Stomach smooth muscle (tissue), 2 donors: ENCODE data around the gene AGAP1.

ENCODE experiments used
- H3K27ac ChIP-seq: one replicate; pipeline ENCODE4 v1.7.0; 2013; ENCODE audit warnings: mild to moderate bottlenecking, low read length, inconsistent platforms
- H3K27me3 ChIP-seq, 2 donors: one replicate each; pipeline ENCODE4 v1.7.0; 2013; ENCODE audit warnings: low read length in 2 of 2; ENCODE audit not compliant: insufficient read depth in 2 of 2, control insufficient read depth in 1 of 2
- H3K36me3 ChIP-seq, 2 donors: one replicate each; pipeline ENCODE4 v1.7.0; 2013; ENCODE audit warnings: low read length in 2 of 2; ENCODE audit not compliant: control insufficient read depth in 2 of 2, insufficient read depth in 2 of 2
- H3K4me1 ChIP-seq: one replicate; pipeline ENCODE4 v1.7.0; 2013; ENCODE audit warnings: low read length; ENCODE audit not compliant: control insufficient read depth, insufficient read depth
- H3K4me3 ChIP-seq, 2 donors: one replicate each; pipeline ENCODE4 v1.7.0; 2013; ENCODE audit warnings: low read length in 2 of 2
- H3K9ac ChIP-seq, 2 donors: one replicate each; pipeline ENCODE4 v1.7.0; 2013; ENCODE audit warnings: low read length in 2 of 2, mild to moderate bottlenecking in 1 of 2
- H3K9me3 ChIP-seq, 2 donors: one replicate each; pipeline ENCODE4 v1.7.0; 2013; ENCODE audit warnings: low read length in 2 of 2; ENCODE audit not compliant: control insufficient read depth in 2 of 2
- donor health status: healthy.
- donor health status: Pancreatic carcinoma.

AGAP1 gene

GRCh38 chr2:235533616-235534385, 40.0 kb downstream of the AGAP1 start:
- Histone ChIP-seq H3K9ac (no peak overlapping the region), H3K36me3 (no peaks in the 10 kb centered on the region), H3K27ac (no peak overlapping the region), H3K27me3 (no peaks in the 10 kb centered on the region), H3K4me1 (peaks cover 4% of the 10 kb centered on the region), H3K4me3 (no peak overlapping the region), H3K9me3 (peaks cover 5 to 6% of the 10 kb centered on the region in 2 donors)

GRCh38 chr2:235534678-235535422, 41.0 kb downstream of the AGAP1 start:
- Histone ChIP-seq H3K36me3 (no peaks in the 10 kb centered on the region), H3K4me3 (no peak overlapping the region), H3K27ac (no peak overlapping the region), H3K4me1 (peaks cover 4% of the 10 kb centered on the region), H3K9ac (no peak overlapping the region), H3K27me3 (no peaks in the 10 kb centered on the region), H3K9me3 (peaks cover 5 to 6% of the 10 kb centered on the region in 2 donors)

- Histone ChIP-seq H3K9ac (no peak overlapping the region), H3K4me1 (peaks cover 4% of the 10 kb centered on the region)
These were observed 41.7 kb downstream of the AGAP1 start for GRCh38 chr2:235535423-235536130.

GRCh38 chr2:235536711-235537110, 42.9 kb downstream of the AGAP1 start:
- Histone ChIP-seq H3K4me1 (peaks cover 4% of the 10 kb centered on the region), H3K9ac (no peak overlapping the region), H3K27ac (no peak overlapping the region), H3K4me3 (no peak overlapping the region), H3K36me3 (no peaks in the 10 kb centered on the region), H3K27me3 (no peaks in the 10 kb centered on the region), H3K9me3 (no peaks in the 10 kb centered on the region)

More at GRCh38 chr2:235535423-235536130, 41.7 kb downstream of the AGAP1 start:
- Histone ChIP-seq H3K36me3 (no peaks in the 10 kb centered on the region), H3K27ac (no peak overlapping the region), H3K9me3 (peaks cover 0 to under 1% of the 10 kb centered on the region in 2 donors), H3K4me3 (no peak overlapping the region), H3K27me3 (no peaks in the 10 kb centered on the region)

GRCh38 chr2:235537186-235537585, 43.3 kb downstream of the AGAP1 start:
- Histone ChIP-seq H3K4me3 (no peak overlapping the region), H3K9me3 (no peaks in the 10 kb centered on the region), H3K36me3 (no peaks in the 10 kb centered on the region), H3K27me3 (no peaks in the 10 kb centered on the region), H3K4me1 (peaks cover 4% of the 10 kb centered on the region), H3K27ac (no peak overlapping the region), H3K9ac (no peak overlapping the region)

- H3K4me3 ChIP-seq: no peak overlapping the region
- peaks cover 4% of the 10 kb centered on the region for H3K4me1 ChIP-seq
- no peak overlapping the region for H3K9ac ChIP-seq
- no peaks in the 10 kb centered on the region for H3K9me3 ChIP-seq
- H3K27ac ChIP-seq: no peak overlapping the region
- no peaks in the 10 kb centered on the region for H3K36me3 ChIP-seq
- H3K27me3 ChIP-seq: no peaks in the 10 kb centered on the region
These were observed 43.7 kb downstream of the AGAP1 start for GRCh38 chr2:235537587-235537986.

GRCh38 chr2:235538144-235538639, 44.3 kb downstream of the AGAP1 start:
- no peaks in the 10 kb centered on the region for H3K9me3 ChIP-seq

GRCh38 chr2:235538981-235539380, 45.1 kb downstream of the AGAP1 start:
- Histone ChIP-seq H3K4me1 (peaks cover 4% of the 10 kb centered on the region), H3K27me3 (no peaks in the 10 kb centered on the region), H3K36me3 (no peaks in the 10 kb centered on the region), H3K9me3 (no peaks in the 10 kb centered on the region), H3K9ac (no peak overlapping the region), H3K4me3 (no peak overlapping the region), H3K27ac (no peak overlapping the region)

More at GRCh38 chr2:235538144-235538639, 44.3 kb downstream of the AGAP1 start:
- Histone ChIP-seq H3K36me3 (no peaks in the 10 kb centered on the region), H3K4me1 (peaks cover 4% of the 10 kb centered on the region), H3K27me3 (no peaks in the 10 kb centered on the region), H3K9ac (no peak overlapping the region), H3K4me3 (no peak overlapping the region), H3K27ac (no peak overlapping the region)

- Histone ChIP-seq H3K4me1 (peaks cover 4% of the 10 kb centered on the region), H3K9ac (no peak overlapping the region), H3K27ac (no peak overlapping the region)
These were observed 45.9 kb downstream of the AGAP1 start for GRCh38 chr2:235539773-235540172.

GRCh38 chr2:235541016-235541415, 47.2 kb downstream of the AGAP1 start:
- Histone ChIP-seq H3K4me1 (peaks cover 7% of the 10 kb centered on the region), H3K36me3 (no peaks in the 10 kb centered on the region), H3K9me3 (no peaks in the 10 kb centered on the region), H3K9ac (no peak overlapping the region), H3K4me3 (no peak overlapping the region), H3K27me3 (no peaks in the 10 kb centered on the region), H3K27ac (no peak overlapping the region)

More at GRCh38 chr2:235539773-235540172, 45.9 kb downstream of the AGAP1 start:
- Histone ChIP-seq H3K36me3 (no peaks in the 10 kb centered on the region), H3K9me3 (no peaks in the 10 kb centered on the region), H3K27me3 (no peaks in the 10 kb centered on the region), H3K4me3 (no peak overlapping the region)
